WERI-Rb-1 (cell line): ENCODE measurements around the gene GPX2.

ENCODE experiments used
- DNase-seq: peaks from one replicate; pipeline ENCODE4 v3.0.0-alpha.2; 2020
- H3K27ac ChIP-seq: fragments of 250-450 bp; sonication (Bioruptor Pico); 2 replicates; pipeline ENCODE4 v1.5.1; 2020; ENCODE audit warnings: mild to moderate bottlenecking, moderate library complexity
- H3K27me3 ChIP-seq: fragments of 250-450 bp; sonication (Bioruptor Pico); 2 replicates; pipeline ENCODE4 v1.5.1; 2021; ENCODE audit warnings: mild to moderate bottlenecking, low read depth, moderate library complexity; ENCODE audit not compliant: insufficient read depth, severe bottlenecking
- H3K36me3 ChIP-seq: fragments of 250-450 bp; sonication (Bioruptor Pico); 2 replicates; pipeline ENCODE4 v1.5.1; 2020; ENCODE audit warnings: mild to moderate bottlenecking, moderate library complexity
- H3K4me3 ChIP-seq: 2 replicates; pipeline ENCODE4 v1.5.1; 2011; ENCODE audit warnings: low read depth, mild to moderate bottlenecking, control low read depth, low read length
- H3K9me3 ChIP-seq: fragments of 250-450 bp; sonication (Bioruptor Pico); 2 replicates; pipeline ENCODE4 v1.5.1; 2021; ENCODE audit warnings: mild to moderate bottlenecking, moderate library complexity; ENCODE audit not compliant: severe bottlenecking
- TF ChIP-seq, protein P1 (sequence below): IDR thresholded peaks from 2 replicates; pipeline ENCODE4 v1.5.1; 2011; ENCODE audit warnings: low read depth, mild to moderate bottlenecking, control low read depth, inconsistent platforms, low read length

GPX2 gene

DNA sequence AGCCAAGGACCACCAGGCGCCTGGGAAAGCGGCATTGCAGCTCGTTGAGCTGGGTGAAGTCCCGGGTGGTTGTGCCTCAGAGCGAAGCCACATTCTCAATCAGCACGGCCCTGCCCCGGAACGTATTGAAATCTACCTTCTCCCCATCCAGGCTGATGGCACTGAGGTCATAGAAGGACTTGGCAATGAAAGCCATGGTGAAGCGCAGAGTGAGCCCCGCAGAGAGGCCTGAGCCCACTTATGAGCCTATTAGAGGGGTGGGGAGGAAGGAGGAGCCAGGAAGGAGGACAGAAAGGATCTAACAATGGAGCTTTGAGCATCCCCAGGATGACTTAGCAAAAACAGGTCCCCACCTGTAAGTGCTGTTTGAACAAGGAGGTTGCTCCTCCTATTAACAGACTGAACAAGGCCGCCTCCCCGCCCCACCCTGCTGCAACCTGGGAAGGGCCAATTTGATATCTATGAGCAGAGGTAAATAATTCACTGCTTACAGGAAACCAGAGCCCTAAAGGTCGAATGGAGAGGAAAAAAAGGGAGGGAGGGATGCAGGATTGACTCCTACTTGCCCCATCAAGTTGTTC, at the start of gene GPX2:
Gene GPX2 (minus strand): TSS at position 215 of the 581 bp plus-strand sequence. CDS start 19 bp downstream, at position 196.
- TF ChIP-seq, protein P1, sequence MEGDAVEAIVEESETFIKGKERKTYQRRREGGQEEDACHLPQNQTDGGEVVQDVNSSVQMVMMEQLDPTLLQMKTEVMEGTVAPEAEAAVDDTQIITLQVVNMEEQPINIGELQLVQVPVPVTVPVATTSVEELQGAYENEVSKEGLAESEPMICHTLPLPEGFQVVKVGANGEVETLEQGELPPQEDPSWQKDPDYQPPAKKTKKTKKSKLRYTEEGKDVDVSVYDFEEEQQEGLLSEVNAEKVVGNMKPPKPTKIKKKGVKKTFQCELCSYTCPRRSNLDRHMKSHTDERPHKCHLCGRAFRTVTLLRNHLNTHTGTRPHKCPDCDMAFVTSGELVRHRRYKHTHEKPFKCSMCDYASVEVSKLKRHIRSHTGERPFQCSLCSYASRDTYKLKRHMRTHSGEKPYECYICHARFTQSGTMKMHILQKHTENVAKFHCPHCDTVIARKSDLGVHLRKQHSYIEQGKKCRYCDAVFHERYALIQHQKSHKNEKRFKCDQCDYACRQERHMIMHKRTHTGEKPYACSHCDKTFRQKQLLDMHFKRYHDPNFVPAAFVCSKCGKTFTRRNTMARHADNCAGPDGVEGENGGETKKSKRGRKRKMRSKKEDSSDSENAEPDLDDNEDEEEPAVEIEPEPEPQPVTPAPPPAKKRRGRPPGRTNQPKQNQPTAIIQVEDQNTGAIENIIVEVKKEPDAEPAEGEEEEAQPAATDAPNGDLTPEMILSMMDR, result no peak
- Histone ChIP-seq H3K4me3 (no peak within 1 kb of the TSS), H3K9me3 (no peaks in the 10 kb centered on the region), H3K27ac (no peak within 1 kb of the TSS), H3K27me3 (no peaks in the 10 kb centered on the region), H3K36me3 (no peaks in the 10 kb centered on the region)
- DNase-seq, result no peak

DNA sequence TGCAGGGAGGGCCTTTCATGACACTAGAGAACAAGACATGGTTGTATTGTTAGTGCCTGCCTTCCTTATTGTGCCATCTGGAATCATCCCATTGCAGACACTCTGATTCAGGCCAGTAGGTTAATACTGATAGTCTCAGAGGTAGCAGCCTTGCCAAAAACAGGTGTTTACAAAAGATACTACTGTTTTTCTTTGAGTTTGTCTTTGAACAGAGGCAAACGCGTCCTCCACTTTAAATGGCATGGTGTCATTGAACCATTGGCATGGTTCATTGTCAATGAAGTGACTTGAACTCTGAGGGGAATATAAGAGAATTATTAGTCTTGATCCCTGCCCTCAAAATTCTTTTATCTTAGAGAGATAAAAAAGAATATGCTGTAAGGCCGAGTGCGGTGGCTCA, 48.4 kb upstream of the GPX2 start:
- DNase-seq, result no peak
- Histone ChIP-seq H3K4me3 (no peak overlapping the region), H3K36me3 (peaks cover 5% of the 10 kb centered on the region), H3K9me3 (no peaks in the 10 kb centered on the region), H3K27ac (peak overlapping the region; percentile 34), H3K27me3 (no peaks in the 10 kb centered on the region)
- TF ChIP-seq, protein P1, result no peak

DNA sequence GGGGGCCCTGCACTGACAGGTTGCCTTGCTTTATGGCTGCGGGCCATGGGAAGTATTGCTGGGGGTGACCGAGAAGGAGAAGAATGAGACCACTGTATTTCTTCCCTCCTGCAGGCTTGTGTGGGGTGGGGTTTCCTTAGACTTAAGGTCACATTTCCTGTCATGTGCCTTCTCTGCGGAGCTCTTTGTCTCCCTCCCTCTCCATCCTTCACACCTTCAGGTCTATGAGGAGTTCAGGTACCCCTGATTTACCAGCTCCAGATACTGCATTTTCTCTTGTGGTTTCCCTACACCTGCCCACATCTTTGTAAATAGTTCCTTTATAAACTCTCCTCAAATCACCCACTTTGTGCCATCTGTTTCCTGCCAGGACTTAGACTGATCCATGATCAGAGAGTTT, 47.8 kb upstream of the GPX2 start:
- Histone ChIP-seq H3K9me3 (no peaks in the 10 kb centered on the region), H3K4me3 (no peak overlapping the region), H3K27me3 (no peaks in the 10 kb centered on the region), H3K36me3 (peaks cover 5% of the 10 kb centered on the region), H3K27ac (peak overlapping the region; percentile 34)
- no peak for DNase-seq
- TF ChIP-seq, protein P1, result no peak

DNA sequence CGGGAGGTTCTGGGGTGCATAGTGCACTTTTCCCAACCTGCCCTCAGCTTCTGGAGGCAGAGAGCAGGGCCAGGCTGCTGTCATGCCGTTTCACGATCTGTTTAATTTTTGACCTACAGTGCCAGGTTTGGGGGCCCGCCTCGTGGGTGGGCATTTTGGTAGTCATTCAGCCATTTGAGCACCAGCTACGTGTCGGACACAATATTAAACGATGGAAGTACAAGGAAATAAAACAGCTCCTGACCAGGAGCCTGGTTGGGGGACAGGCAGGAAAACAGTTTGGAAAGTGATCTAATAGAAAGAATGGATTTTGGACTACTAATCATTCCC, 44.9 kb upstream of the GPX2 start:
- no peaks in the 10 kb centered on the region for H3K9me3 ChIP-seq
- peak overlapping the region; percentile 84 for H3K27ac ChIP-seq

DNA sequence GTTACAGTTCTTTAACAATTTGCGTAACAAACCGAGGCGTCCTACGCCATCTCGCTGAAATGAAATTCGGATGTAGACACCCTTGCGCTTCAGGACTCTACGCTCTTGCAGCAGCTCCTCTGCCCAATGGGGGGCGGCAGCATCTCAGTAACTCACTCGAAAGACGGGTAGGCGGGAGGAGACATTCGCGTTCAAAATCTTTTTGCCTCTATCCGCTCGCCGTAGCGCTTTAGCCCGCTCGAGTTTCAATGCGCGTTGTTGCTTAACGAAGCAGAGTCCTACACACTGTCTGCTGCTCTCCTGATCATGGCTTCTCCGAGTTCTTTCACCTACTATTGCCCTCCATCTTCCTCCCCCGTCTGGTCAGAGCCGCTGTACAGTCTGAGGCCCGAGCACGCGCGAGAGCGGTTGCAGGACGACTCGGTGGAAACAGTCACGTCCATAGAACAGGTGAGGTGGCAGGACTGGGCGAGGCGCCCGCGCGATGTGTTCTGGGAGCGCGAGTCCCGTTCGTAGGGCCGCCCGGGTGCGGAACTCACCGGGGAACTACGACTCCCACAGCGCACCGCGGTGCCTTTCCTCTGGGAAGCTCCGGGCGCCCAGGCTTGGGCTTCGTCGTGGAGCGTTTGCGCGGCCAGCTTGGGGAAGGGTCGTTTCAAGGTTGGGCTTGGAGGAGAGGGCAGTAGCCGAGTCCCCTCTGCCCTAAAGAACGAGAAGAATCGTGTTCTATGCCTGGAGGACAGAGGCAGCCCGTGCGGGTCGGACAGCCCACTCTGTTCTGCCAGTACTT, 44.3 kb upstream of the GPX2 start, which contains the start of gene FNTB:
Gene FNTB (plus strand): TSS at position 248 of the 790 bp plus-strand sequence. CDS start 59 bp downstream, at position 307.
- H3K27ac ChIP-seq, result peak within 1 kb of the TSS; percentile 84
- H3K27me3 ChIP-seq, result no peaks in the 10 kb centered on the region
- DNase-seq, result peak; percentile 95
- H3K4me3 ChIP-seq, result peak within 1 kb of the TSS; percentile 56
- TF ChIP-seq, protein P1, result peak; percentile 89
- H3K36me3 ChIP-seq, result peaks cover 5% of the 10 kb centered on the region
- no peaks in the 10 kb centered on the region for H3K9me3 ChIP-seq

More for the DNA sequence above, 44.9 kb upstream of the GPX2 start:
- Histone ChIP-seq H3K4me3 (peak overlapping the region; percentile 56), H3K27me3 (no peaks in the 10 kb centered on the region), H3K36me3 (peaks cover 5% of the 10 kb centered on the region)
- DNase-seq, result no peak
- TF ChIP-seq, protein P1, result no peak
